ENCODE data around the gene RHBDL3.

- TF ChIP-seq, protein P1, sequence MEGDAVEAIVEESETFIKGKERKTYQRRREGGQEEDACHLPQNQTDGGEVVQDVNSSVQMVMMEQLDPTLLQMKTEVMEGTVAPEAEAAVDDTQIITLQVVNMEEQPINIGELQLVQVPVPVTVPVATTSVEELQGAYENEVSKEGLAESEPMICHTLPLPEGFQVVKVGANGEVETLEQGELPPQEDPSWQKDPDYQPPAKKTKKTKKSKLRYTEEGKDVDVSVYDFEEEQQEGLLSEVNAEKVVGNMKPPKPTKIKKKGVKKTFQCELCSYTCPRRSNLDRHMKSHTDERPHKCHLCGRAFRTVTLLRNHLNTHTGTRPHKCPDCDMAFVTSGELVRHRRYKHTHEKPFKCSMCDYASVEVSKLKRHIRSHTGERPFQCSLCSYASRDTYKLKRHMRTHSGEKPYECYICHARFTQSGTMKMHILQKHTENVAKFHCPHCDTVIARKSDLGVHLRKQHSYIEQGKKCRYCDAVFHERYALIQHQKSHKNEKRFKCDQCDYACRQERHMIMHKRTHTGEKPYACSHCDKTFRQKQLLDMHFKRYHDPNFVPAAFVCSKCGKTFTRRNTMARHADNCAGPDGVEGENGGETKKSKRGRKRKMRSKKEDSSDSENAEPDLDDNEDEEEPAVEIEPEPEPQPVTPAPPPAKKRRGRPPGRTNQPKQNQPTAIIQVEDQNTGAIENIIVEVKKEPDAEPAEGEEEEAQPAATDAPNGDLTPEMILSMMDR (conservative IDR thresholded peaks at IDR 0.05; ENCODE audit: low read length): no peak
- no peak for TF ChIP-seq EZH2phosphoT487 (IDR thresholded peaks at IDR 0.05; ENCODE audit: borderline replicate concordance, low read depth, low read length)
Measured at GRCh38 chr17:32264823-32265191, 825 bp upstream of the RHBDL3 start.

Data from OCI-LY7 (cell line).